ENCODE results near the gene C2orf76.

C2orf76 gene

GRCh38 chr2:119307419-119308140 is 59.1 kb downstream of the C2orf76 start:
- H3K36me3 Mint-ChIP-seq (ENCODE audit: low read depth) = no peaks in the 10 kb centered on the region
- H3K27me3 Mint-ChIP-seq = no peaks in the 10 kb centered on the region
- DNase-seq (no peak), ATAC-seq (no peak)
- H3K27ac Mint-ChIP-seq = no peak overlapping the region
- no peaks in the 10 kb centered on the region for H3K4me1 Mint-ChIP-seq
- H3K9me3 Mint-ChIP-seq = no peaks in the 10 kb centered on the region
- no peak overlapping the region for H3K4me3 Mint-ChIP-seq

- Mint-ChIP-seq H3K4me1 (no peaks in the 10 kb centered on the region), H3K27me3 (no peaks in the 10 kb centered on the region), H3K27ac (no peak overlapping the region), H3K36me3 (ENCODE audit: low read depth) (no peaks in the 10 kb centered on the region), H3K4me3 (no peak overlapping the region), H3K9me3 (no peaks in the 10 kb centered on the region)
- ATAC-seq = no peak
- no peak for DNase-seq
These were observed 60.4 kb downstream of the C2orf76 start for GRCh38 chr2:119306196-119306590.

- Mint-ChIP-seq H3K36me3 (ENCODE audit: low read depth) (no peaks in the 10 kb centered on the region), H3K9me3 (no peaks in the 10 kb centered on the region), H3K27ac (no peak overlapping the region), H3K27me3 (no peaks in the 10 kb centered on the region), H3K4me3 (no peak overlapping the region), H3K4me1 (no peaks in the 10 kb centered on the region)
- no peak for DNase-seq
- ATAC-seq = no peak
These were observed 61.0 kb downstream of the C2orf76 start for GRCh38 chr2:119305497-119306195.

GRCh38 chr2:119304847-119305246 is 61.8 kb downstream of the C2orf76 start:
- ATAC-seq (no peak), DNase-seq (no peak)
- no peak overlapping the region for H3K27ac Mint-ChIP-seq
- H3K9me3 Mint-ChIP-seq = no peaks in the 10 kb centered on the region
- H3K4me3 Mint-ChIP-seq = no peak overlapping the region
- H3K36me3 Mint-ChIP-seq (ENCODE audit: low read depth) = no peaks in the 10 kb centered on the region
- H3K4me1 Mint-ChIP-seq = no peaks in the 10 kb centered on the region
- no peaks in the 10 kb centered on the region for H3K27me3 Mint-ChIP-seq

- DNase-seq (no peak), ATAC-seq (no peak)
- no peaks in the 10 kb centered on the region for H3K4me1 Mint-ChIP-seq
- no peaks in the 10 kb centered on the region for H3K9me3 Mint-ChIP-seq
- H3K27ac Mint-ChIP-seq = no peak overlapping the region
- no peaks in the 10 kb centered on the region for H3K27me3 Mint-ChIP-seq
- no peak overlapping the region for H3K4me3 Mint-ChIP-seq
- H3K36me3 Mint-ChIP-seq (ENCODE audit: low read depth) = no peaks in the 10 kb centered on the region
These were observed 65.2 kb downstream of the C2orf76 start for GRCh38 chr2:119301413-119301812.

GRCh38 chr2:119295688-119296375 is 70.8 kb downstream of the C2orf76 start:
- H3K27ac Mint-ChIP-seq = no peak overlapping the region
- no peaks in the 10 kb centered on the region for H3K9me3 Mint-ChIP-seq
- no peaks in the 10 kb centered on the region for H3K36me3 Mint-ChIP-seq (ENCODE audit: low read depth)
- DNase-seq (no peak), ATAC-seq (no peak)
- no peak overlapping the region for H3K4me3 Mint-ChIP-seq
- no peaks in the 10 kb centered on the region for H3K27me3 Mint-ChIP-seq
- H3K4me1 Mint-ChIP-seq = peaks cover 4% of the 10 kb centered on the region

- H3K4me3 Mint-ChIP-seq = no peak overlapping the region
- no peaks in the 10 kb centered on the region for H3K36me3 Mint-ChIP-seq (ENCODE audit: low read depth)
- no peaks in the 10 kb centered on the region for H3K27me3 Mint-ChIP-seq
- ATAC-seq (no peak), DNase-seq (no peak)
- H3K27ac Mint-ChIP-seq = no peak overlapping the region
- H3K9me3 Mint-ChIP-seq = no peaks in the 10 kb centered on the region
- H3K4me1 Mint-ChIP-seq = peaks cover 4% of the 10 kb centered on the region
These were observed 72.0 kb downstream of the C2orf76 start for GRCh38 chr2:119294671-119295070.

GRCh38 chr2:119293900-119294299 is 72.7 kb downstream of the C2orf76 start:
- Mint-ChIP-seq H3K27me3 (no peaks in the 10 kb centered on the region), H3K27ac (no peak overlapping the region), H3K4me3 (no peak overlapping the region), H3K36me3 (ENCODE audit: low read depth) (no peaks in the 10 kb centered on the region), H3K9me3 (no peaks in the 10 kb centered on the region), H3K4me1 (peaks cover 4% of the 10 kb centered on the region)
- DNase-seq (no peak), ATAC-seq (no peak)

GRCh38 chr2:119293254-119293653 is 73.4 kb downstream of the C2orf76 start:
- Mint-ChIP-seq H3K27ac (no peak overlapping the region), H3K4me1 (peaks cover 4% of the 10 kb centered on the region), H3K9me3 (no peaks in the 10 kb centered on the region), H3K4me3 (no peak overlapping the region), H3K27me3 (no peaks in the 10 kb centered on the region), H3K36me3 (ENCODE audit: low read depth) (no peaks in the 10 kb centered on the region)
- ATAC-seq = no peak
- DNase-seq = no peak

- Mint-ChIP-seq H3K27ac (no peak overlapping the region), H3K9me3 (no peaks in the 10 kb centered on the region), H3K36me3 (ENCODE audit: low read depth) (no peaks in the 10 kb centered on the region), H3K27me3 (no peaks in the 10 kb centered on the region), H3K4me1 (peaks cover 4% of the 10 kb centered on the region), H3K4me3 (no peak overlapping the region)
- no peak for ATAC-seq
- DNase-seq = no peak
These were observed 74.4 kb downstream of the C2orf76 start for GRCh38 chr2:119292226-119292625.

GRCh38 chr2:119291588-119292167 is 75.0 kb downstream of the C2orf76 start:
- DNase-seq (no peak), ATAC-seq (no peak)
- Mint-ChIP-seq H3K4me3 (no peak overlapping the region), H3K27me3 (no peaks in the 10 kb centered on the region), H3K9me3 (no peaks in the 10 kb centered on the region), H3K27ac (no peak overlapping the region), H3K36me3 (ENCODE audit: low read depth) (no peaks in the 10 kb centered on the region), H3K4me1 (peaks cover 4% of the 10 kb centered on the region)

GRCh38 chr2:119290859-119291587 is 75.6 kb downstream of the C2orf76 start:
- DNase-seq = peak; percentile 84
- Mint-ChIP-seq H3K4me3 (no peak overlapping the region), H3K27me3 (no peaks in the 10 kb centered on the region), H3K27ac (no peak overlapping the region), H3K36me3 (ENCODE audit: low read depth) (no peaks in the 10 kb centered on the region), H3K9me3 (no peaks in the 10 kb centered on the region), H3K4me1 (peaks cover 4% of the 10 kb centered on the region)
- ATAC-seq = peak; percentile 89

GRCh38 chr2:119289642-119290041 is 77.0 kb downstream of the C2orf76 start:
- no peak for DNase-seq
- H3K36me3 Mint-ChIP-seq (ENCODE audit: low read depth) = no peaks in the 10 kb centered on the region
- no peaks in the 10 kb centered on the region for H3K9me3 Mint-ChIP-seq
- ATAC-seq = no peak
- no peaks in the 10 kb centered on the region for H3K27me3 Mint-ChIP-seq
- no peak overlapping the region for H3K27ac Mint-ChIP-seq
- no peak overlapping the region for H3K4me3 Mint-ChIP-seq
- H3K4me1 Mint-ChIP-seq = peaks cover 4% of the 10 kb centered on the region

GRCh38 chr2:119289093-119289492 is 77.5 kb downstream of the C2orf76 start:
- ATAC-seq (no peak), DNase-seq (no peak)
- H3K27me3 Mint-ChIP-seq = no peaks in the 10 kb centered on the region
- no peaks in the 10 kb centered on the region for H3K9me3 Mint-ChIP-seq
- no peak overlapping the region for H3K4me3 Mint-ChIP-seq
- H3K36me3 Mint-ChIP-seq (ENCODE audit: low read depth) = no peaks in the 10 kb centered on the region
- H3K27ac Mint-ChIP-seq = no peak overlapping the region
- peaks cover 4% of the 10 kb centered on the region for H3K4me1 Mint-ChIP-seq

Measured in activated naive CD8-positive, alpha-beta T cell treated with anti-CD3 and anti-CD28 coated beads, Interleukin-2, amount 50 U/mL, for 24 hours (primary cell).